B cell (primary cell): ENCODE data around the gene DLX2. TPM values are rescaled to one million over a fixed set of nuclear protein-coding genes. Genes with fewer than 3 reads are reported as not detected.

Source experiments
- ATAC-seq: fragments of 200-7000 bp; cut with Tn5 transposase; one replicate; pipeline ENCODE4 v1.10.0; 2021; ENCODE audit warnings: low read depth, mild to moderate bottlenecking, moderate number of reproducible peaks, moderate library complexity
- CTCF ChIA-PET: fragments of 350-600 bp; sonication (Branson Sonifier 250); formaldehyde crosslinking; loops from one replicate; lab custom pipeline; 2021; ENCODE audit warnings: antibody characterized with exemption, inconsistent platforms; lab: Charles Lee
- POLR2A ChIA-PET: fragments of 350-600 bp; sonication (Branson Sonifier 250); formaldehyde crosslinking; loops from one replicate; lab custom pipeline; 2021; ENCODE audit warnings: antibody characterized with exemption; lab: Charles Lee
- DNase-seq: peaks from one replicate; pipeline ENCODE4 v3.0.0; 2013
- H2AFZ ChIP-seq: 2 replicates; pipeline ENCODE4 v1.6.1; 2012; ENCODE audit warnings: mild to moderate bottlenecking, low read depth, low read length; ENCODE audit not compliant: insufficient read depth, poor library complexity, severe bottlenecking
- H3K27ac ChIP-seq, 2 donors: 1 replicate in 1 of 2; 2 replicates in 1 of 2; pipeline ENCODE4 v1.5.1; 2012 to 2013; ENCODE audit warnings: low read length in 2 of 2, mild to moderate bottlenecking in 2 of 2, moderate library complexity in 1 of 2
- H3K27me3 ChIP-seq, 4 experiments: fragments of 200-600 bp in 1 of 4; sonication (generic) in 1 of 4; replicated peaks in 1 of 4; 1 replicate in 2 of 4; 2 replicates in 2 of 4; pipeline versions ENCODE4 v1.6.1 to v1.7.0; 2013 to 2016; ENCODE audit warnings: low read length in 3 of 4, mild to moderate bottlenecking in 2 of 4, mixed read lengths in 1 of 4, moderate library complexity in 1 of 4; ENCODE audit not compliant: insufficient read depth in 4 of 4, control insufficient read depth in 3 of 4; ENCODE audit errors: control extremely low read depth in 1 of 4
- H3K36me3 ChIP-seq, 2 experiments: replicated peaks in 1 of 2; 1 replicate in 1 of 2; 2 replicates in 1 of 2; pipeline versions ENCODE4 v1.6.1 to v1.7.1; 2013; ENCODE audit warnings: low read length in 1 of 2; ENCODE audit not compliant: insufficient read depth in 2 of 2, control insufficient read depth in 1 of 2; ENCODE audit errors: control extremely low read depth in 1 of 2, extremely low read depth in 1 of 2
- H3K4me1 ChIP-seq, 2 donors: fragments of 200-600 bp in 1 of 2; sonication (generic) in 1 of 2; 1 replicate in 1 of 2; 2 replicates in 1 of 2; pipeline versions ENCODE4 v1.5.1 to v1.6.1; 2013 to 2017; ENCODE audit warnings: low read length in 2 of 2; ENCODE audit not compliant: control insufficient read depth in 2 of 2, insufficient read depth in 2 of 2
- H3K4me2 ChIP-seq: replicated peaks from 2 replicates; pipeline ENCODE3; 2012; ENCODE audit warnings: mild to moderate bottlenecking, low read depth, low read length; ENCODE audit not compliant: poor library complexity, severe bottlenecking
- H3K4me3 ChIP-seq, 5 experiments: fragments of 200-600 bp in 1 of 5; sonication (generic) in 1 of 5; 1 replicate in 3 of 5; 2 replicates in 2 of 5; pipeline versions ENCODE4 v1.5.1 to v1.7.0; 2011 to 2016; ENCODE audit warnings: low read length in 4 of 5, mild to moderate bottlenecking in 4 of 5, low read depth in 2 of 5, control low read depth in 1 of 5, moderate library complexity in 1 of 5; ENCODE audit not compliant: insufficient read depth in 1 of 5; ENCODE audit errors: control extremely low read depth in 1 of 5, extremely low read depth in 1 of 5
- H3K79me2 ChIP-seq: fragments of 200-600 bp; sonication (generic); one replicate; pipeline ENCODE4 v1.6.0; 2016; ENCODE audit warnings: low read length; ENCODE audit not compliant: control insufficient read depth, insufficient read depth
- H3K9ac ChIP-seq: fragments of 200-600 bp; sonication (generic); 2 replicates; pipeline ENCODE4 v1.6.1; 2017; ENCODE audit warnings: mild to moderate bottlenecking, low read length, moderate library complexity
- H3K9me3 ChIP-seq, 3 donors: one replicate each; pipeline versions ENCODE4 v1.6.1 to v1.7.1; 2013; ENCODE audit warnings: low read length in 2 of 3; ENCODE audit not compliant: control insufficient read depth in 2 of 3, insufficient read depth in 1 of 3; ENCODE audit errors: control extremely low read depth in 1 of 3
- H4K20me1 ChIP-seq: 2 replicates; pipeline ENCODE4 v1.6.0; 2012; ENCODE audit warnings: mild to moderate bottlenecking, low read length; ENCODE audit not compliant: insufficient read depth, control insufficient read depth, poor library complexity, severe bottlenecking
- H3K27ac Mint-ChIP-seq: one replicate; pipeline ENCODE4 v1.8.0; 2021; ENCODE audit warnings: mixed read lengths
- H3K27me3 Mint-ChIP-seq: one replicate; pipeline ENCODE4 v1.8.0; 2021; ENCODE audit warnings: mixed read lengths
- H3K4me1 Mint-ChIP-seq: one replicate; pipeline ENCODE4 v1.8.0; 2021; ENCODE audit warnings: mixed read lengths
- H3K4me3 Mint-ChIP-seq: one replicate; pipeline ENCODE4 v1.8.0; 2021; ENCODE audit warnings: mixed read lengths
- H3K9me3 Mint-ChIP-seq: one replicate; pipeline ENCODE4 v1.8.0; 2022; ENCODE audit warnings: mixed read lengths; ENCODE audit not compliant: insufficient read depth
- EZH2 ChIP-seq: IDR thresholded peaks from 2 replicates; pipeline ENCODE4 v1.6.1; 2012; ENCODE audit warnings: borderline replicate concordance, low read depth, mild to moderate bottlenecking, moderate library complexity, low read length; ENCODE audit not compliant: insufficient read depth, poor library complexity, severe bottlenecking
- WGBS: methylation state at CpG from one replicate; pipeline ENCODE4 v1.1.5; 2013; ENCODE audit warnings: missing lambda C conversion rate; ENCODE audit not compliant: insufficient coverage; 5-methylcytosine and 5-hydroxymethylcytosine counted together
- intact Hi-C: fragments of 100-400 bp; cut with micrococcal nuclease; formaldehyde crosslinking; loops from one replicate; pipeline ENCODE4 v1.10.0; 2022
- polyA plus RNA-seq: library from polyadenylated mRNA; depleted of rRNA; stranded (reverse); fragments of >200 nt; gene quantifications from 2 replicates; pipeline ENCODE4 v1.2.3, GENCODE V29; 2012
- total RNA-seq, 2 donors: library from RNA; stranded (reverse); fragments of 120-200 nt in 1 of 2; gene quantifications; 1 replicate in 1 of 2; 2 replicates in 1 of 2; pipeline versions ENCODE4 v1.2.3 to v1.2.4, GENCODE V29; 2013 to 2022
- TF ChIP-seq, protein P1 (sequence below): fragments of 200-600 bp; IDR thresholded peaks from one replicate; pipeline ENCODE4 v1.8.0; 2022; ENCODE audit warnings: antibody characterized with exemption, mild to moderate bottlenecking

DLX2 gene
- total and polyA plus RNA-seq, 2 donors (not counting 1 experiment from before 2014, with no cell fraction given): 0.13 to 0.52 TPM

DNA sequence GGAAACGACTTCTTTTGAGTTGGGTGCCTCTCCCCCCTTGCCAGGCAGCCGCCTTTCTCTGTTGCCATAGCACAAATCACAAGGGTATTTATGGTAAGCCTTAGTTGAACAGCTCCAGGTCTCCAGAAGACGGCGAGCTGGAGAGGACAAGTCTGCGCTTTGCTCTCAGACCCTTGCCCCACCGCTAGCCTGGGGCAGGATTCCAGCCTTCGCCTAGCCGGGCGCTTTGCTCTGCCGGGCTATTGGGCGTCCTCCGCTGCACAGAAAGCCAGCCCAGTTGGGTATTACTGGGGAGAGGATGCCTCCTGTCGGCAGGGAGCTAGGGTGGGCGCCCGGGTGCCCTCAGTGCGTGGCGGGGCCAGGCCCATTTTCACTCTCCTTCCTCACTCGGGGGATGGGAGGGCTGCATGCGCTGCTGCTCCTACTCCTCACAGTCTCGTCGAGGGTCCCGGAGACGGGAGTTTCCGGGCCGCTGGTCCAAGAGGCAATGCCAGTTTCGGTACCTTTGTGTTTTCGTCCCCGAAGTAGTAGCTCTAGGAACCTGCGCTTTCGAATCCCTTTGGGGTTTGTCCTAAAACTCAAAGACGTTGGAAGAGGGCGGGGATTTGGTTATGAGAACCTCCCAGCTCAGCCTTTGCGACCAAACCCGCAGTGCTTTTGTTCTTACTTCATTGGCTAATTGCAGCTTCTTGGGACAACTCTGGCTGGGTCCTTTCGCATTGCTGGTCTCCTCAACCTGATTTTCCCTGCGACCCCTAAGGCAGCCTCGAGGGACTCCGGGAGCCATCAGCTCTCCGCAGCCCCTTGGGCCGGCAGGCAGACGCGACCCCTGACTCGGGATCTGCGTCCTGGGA is 3.6 kb upstream of the DLX2 start:
- no peaks in the 10 kb centered on the region for H3K36me3 ChIP-seq
- ChIA-PET POLR2A (no interaction called here), CTCF (interaction anchor here (1.3 to 7.3 kb wide), 6 partner anchors 7 to 1178 kb away, joined by 3 to 58 read pairs (median 6); partner anchors contain the start of genes DLX1 and GORASP2)
- Mint-ChIP-seq H3K27me3 (peaks cover 64% of the 10 kb centered on the region), H3K4me1 (peaks cover 35% of the 10 kb centered on the region), H3K9me3 (no peaks in the 10 kb centered on the region), H3K4me3 (peak overlapping the region; percentile 32), H3K27ac (no peak overlapping the region)
- peaks cover 0 to 90% (median 74%) of the 10 kb centered on the region in 4 experiments for H3K27me3 ChIP-seq
- H3K4me3 ChIP-seq: no peak overlapping the region
- H3K4me2 ChIP-seq: peak overlapping the region; percentile 52
- no peak overlapping the region for H3K27ac ChIP-seq
- ATAC-seq (no peak), DNase-seq (peak; percentile 47)
- TF ChIP-seq, protein P1, sequence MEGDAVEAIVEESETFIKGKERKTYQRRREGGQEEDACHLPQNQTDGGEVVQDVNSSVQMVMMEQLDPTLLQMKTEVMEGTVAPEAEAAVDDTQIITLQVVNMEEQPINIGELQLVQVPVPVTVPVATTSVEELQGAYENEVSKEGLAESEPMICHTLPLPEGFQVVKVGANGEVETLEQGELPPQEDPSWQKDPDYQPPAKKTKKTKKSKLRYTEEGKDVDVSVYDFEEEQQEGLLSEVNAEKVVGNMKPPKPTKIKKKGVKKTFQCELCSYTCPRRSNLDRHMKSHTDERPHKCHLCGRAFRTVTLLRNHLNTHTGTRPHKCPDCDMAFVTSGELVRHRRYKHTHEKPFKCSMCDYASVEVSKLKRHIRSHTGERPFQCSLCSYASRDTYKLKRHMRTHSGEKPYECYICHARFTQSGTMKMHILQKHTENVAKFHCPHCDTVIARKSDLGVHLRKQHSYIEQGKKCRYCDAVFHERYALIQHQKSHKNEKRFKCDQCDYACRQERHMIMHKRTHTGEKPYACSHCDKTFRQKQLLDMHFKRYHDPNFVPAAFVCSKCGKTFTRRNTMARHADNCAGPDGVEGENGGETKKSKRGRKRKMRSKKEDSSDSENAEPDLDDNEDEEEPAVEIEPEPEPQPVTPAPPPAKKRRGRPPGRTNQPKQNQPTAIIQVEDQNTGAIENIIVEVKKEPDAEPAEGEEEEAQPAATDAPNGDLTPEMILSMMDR: peak; percentile 15
- TF ChIP-seq EZH2: no peak
- H2AFZ ChIP-seq: no peak overlapping the region
- no peaks in the 10 kb centered on the region for H3K79me2 ChIP-seq
- peaks cover 0 to 79% (median 11%) of the 10 kb centered on the region in 3 donors for H3K9me3 ChIP-seq
- WGBS: 6% methylated on average over 44 of the region's 44 CpGs
- H3K9ac ChIP-seq: no peak overlapping the region
- intact Hi-C loops: loop anchor here (10.0 kb wide), 1 partner anchor 328 kb away; no protein-coding TSS in a partner anchor
- H3K4me1 ChIP-seq: peaks cover 46 to 62% of the 10 kb centered on the region in 2 donors
- no peaks in the 10 kb centered on the region for H4K20me1 ChIP-seq
